Activated CD8-positive, alpha-beta memory T cell treated with anti-CD3 and anti-CD28 coated beads for 1 hour (primary cell): Measurements from ENCODE around the gene GHRHR.

Experiments
- DNase-seq, 2 donors: peaks; one replicate each; pipeline ENCODE4 v3.0.0-alpha.2; 2020; ENCODE audit warnings: low read depth in 1 of 2; ENCODE audit errors: extremely low read depth in 1 of 2

The GHRHR gene

GRCh38 chr7:30927559-30927958, 36.2 kb upstream of the GHRHR start:
- no peak for DNase-seq

DNA sequence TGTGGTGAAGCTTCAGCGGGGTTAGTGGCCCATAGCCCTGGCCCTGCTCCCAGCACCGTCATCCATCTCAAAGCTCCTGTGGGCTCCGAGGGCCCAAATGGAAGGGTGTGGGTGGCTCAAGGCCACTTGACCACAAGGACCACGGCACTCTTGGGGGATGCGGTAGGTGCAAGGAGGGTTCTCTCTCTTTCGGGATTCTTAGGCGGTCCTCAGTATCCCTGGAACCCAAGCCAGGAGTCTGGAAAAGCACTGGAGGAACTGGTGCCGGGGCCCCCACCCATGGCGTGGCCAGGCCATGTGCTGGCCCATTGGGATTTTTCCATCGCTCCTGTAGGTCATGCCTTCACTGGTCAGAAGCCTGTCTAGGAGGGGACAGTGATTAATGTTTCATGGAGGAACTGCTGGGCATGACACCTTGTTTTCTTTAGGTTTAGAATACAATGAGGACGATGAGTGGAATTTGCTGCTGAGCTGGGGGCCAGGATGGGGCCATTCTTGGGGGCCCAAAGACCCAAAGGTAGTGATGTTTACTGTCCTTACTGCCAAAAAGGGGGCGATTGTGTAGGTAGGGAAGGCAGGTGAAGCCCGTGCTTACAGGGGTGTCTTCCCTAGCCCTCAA, 35.4 kb upstream of the GHRHR start:
- no peak for DNase-seq

GRCh38 chr7:30929686-30930085, 34.1 kb upstream of the GHRHR start:
- no peak for DNase-seq

- DNase-seq: no peak
Measured at GRCh38 chr7:30930621-30931020, 33.1 kb upstream of the GHRHR start.

DNA sequence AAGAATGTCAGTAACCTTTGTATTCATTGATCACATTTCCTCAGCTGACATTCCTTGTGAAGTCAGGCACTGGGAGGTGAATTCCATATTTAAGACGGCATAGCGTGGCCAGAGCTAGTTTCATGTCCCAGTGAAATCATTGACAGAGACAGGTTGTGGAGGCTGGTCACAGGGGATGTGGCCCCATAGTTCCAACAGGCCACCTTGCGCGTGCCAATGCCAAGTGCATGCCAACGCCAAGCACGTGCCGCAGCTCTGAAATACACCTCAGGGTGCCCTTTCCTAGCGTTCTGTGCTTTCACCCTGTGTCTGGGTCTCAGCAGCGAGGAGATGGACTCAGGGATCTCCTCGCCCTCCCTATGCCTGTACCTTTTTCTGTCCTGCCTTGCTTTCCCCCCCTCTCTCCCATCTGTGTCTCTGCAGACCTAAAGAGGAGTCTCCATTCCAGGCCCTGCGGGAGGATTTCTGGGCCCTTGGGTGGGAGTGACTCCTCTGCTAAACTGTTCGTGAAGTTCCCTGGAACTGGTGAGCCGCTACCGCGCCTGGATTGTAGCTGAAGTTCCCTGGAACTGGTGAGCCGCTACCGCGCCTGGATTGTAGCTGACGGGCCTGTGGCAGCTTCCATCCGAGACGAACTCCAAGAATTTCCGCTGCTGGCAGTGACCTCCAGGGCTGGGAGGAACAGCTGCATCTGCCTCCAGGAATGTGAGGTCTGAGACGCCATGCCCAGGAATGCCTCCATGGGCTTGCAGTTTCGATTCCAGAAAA, 32.4 kb upstream of the GHRHR start:
- DNase-seq: no peak

- no peak for DNase-seq
Measured at GRCh38 chr7:30931929-30932540, 31.7 kb upstream of the GHRHR start.

DNA sequence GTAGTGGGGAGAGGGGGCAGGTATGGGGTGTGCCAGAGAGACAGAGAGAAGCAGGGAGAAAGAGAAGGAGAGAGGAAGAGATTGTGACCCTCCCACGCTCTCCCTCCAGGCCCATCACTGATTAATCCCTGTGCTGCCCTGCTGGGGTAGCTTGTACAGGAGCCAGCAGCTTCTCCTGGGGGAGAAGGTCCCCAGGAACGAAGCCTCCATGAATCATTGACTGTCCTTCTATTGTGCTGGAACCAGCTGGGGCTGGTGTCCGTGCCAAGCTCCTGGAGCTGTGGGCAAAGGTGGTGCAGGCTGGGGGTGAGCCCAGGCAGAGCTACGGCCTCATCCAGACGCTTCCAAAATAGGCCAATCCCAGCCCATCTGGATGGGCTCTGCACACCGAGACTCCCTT, 31.2 kb upstream of the GHRHR start:
- no peak for DNase-seq

DNA sequence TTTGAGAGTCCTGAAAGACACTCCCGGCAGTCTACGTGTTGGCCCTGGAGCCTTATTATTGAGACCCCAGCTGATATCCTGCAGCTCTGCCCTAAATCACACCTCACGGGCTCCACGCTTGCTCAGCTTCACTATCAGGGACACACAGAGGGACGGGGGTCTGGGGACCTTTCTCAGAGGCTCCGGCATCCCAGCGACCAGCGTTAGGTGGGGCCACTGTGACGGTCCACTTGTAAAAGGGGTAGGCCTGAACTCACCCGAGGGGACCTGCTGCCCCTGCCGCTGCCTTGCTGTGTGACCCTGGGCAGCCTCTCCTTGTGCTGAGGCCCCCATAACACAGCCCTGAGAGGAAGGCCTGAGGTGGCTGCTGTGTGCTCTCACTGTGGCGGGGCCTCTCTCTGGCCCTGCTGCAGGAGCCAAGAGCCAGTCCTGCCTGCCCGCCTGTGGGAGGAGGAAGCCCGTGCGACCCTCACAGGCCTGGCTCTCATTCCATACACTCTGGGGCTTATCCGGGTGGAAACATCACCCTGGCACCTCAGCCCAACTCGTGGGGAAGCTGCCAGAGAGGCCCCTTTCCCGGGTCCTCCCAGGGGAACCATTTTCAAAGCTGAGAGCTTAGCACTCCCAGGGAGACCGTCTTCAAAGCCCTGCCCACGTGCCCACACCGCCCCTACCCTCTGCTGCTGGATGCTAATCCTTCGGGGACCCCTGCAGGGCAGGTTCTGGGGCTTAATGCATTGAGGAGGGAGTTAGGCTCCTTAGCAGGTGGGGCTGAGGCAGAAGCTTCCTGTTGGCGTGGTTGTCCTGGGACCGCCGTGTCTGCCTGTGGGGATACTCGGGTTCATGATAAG, 30.4 kb upstream of the GHRHR start:
- DNase-seq: no peak

DNA sequence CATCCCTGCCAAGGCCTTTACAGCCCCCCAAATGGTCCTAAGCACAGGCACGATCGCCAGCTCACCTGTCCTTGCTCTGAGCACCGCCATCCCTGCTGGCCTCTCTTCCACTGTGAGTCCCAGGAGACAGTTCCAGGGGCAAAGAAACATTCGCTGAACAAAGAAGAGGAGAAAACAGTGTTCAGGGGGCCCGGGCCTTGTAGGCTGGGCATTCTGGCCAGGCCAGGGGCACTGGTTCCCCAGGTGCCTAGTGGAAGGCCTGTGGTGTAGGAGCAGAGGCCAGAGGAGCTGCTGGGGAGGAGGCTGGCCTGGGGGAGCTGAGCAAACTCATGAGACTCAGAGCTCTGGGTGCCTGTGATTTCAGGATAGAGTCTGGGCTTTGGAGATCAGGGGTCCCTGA, 29.5 kb upstream of the GHRHR start:
- DNase-seq: no peak

GRCh38 chr7:30934732-30935568, 28.8 kb upstream of the GHRHR start:
- DNase-seq: no peak

GRCh38 chr7:30935569-30935877, 28.2 kb upstream of the GHRHR start:
- DNase-seq: no peak

- DNase-seq: no peak
Measured at GRCh38 chr7:30936650-30937245, 27.0 kb upstream of the GHRHR start.

DNA sequence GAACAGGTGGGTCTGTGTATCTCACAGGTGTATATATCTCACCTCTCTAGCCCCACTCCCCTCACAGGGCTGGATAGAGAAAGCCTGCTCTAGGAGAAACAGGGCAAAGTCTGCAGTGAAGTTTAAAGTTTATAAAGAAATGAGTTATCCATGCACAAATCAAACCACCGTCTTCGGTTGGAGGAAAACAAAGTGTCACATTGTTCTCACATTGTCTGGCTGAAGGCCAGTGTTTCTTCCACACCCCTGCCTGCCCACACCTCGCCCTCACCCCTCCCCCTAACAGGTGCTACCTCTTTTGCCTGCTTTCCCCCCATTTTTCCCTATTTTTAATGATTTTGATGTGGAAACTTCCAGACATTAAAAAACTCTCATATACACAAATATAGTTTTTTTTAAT, 26.3 kb upstream of the GHRHR start:
- DNase-seq: no peak

DNA sequence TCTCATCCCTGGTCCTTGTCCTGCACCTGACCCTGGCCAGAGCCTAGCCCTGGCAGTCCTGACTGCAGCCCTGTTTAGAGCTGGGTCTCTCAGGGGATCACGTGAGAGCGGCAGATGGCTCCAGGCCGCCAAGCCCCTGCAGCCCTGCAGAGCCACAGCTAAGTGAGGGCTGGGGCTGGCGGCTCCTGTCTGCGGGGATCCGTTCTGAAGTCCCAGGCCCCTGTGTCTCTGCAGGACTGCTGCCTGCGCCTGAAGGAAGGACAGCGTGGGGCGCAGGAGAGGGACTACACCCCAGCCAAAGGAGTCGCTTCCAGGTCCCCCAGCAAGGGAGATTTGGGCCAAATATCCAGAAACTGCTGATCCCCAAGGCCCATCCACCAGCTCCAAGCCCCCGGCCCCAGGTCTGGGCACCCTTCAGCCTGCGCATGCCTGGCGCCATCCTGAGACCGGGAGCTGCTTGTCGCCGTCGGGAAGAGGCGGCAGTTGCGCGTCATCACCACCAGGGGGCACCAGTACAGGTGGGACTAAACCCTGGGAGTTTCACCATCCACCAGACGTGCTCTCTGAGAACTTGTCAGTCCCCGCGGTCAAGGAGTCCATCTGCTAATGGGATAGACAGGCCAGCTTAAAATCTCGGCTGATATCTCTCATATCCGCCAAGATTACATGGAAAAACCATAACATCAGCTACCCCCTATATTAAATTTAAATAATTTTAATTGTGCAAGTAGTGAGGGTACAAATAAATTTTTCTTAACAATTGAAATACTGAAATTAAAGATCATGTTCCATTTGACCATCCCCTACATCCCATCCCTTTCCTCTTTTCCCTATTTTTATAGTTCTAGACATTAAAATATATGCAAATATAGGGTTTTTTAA, 25.1 kb upstream of the GHRHR start:
- DNase-seq: peak; percentile 7 to 29

DNA sequence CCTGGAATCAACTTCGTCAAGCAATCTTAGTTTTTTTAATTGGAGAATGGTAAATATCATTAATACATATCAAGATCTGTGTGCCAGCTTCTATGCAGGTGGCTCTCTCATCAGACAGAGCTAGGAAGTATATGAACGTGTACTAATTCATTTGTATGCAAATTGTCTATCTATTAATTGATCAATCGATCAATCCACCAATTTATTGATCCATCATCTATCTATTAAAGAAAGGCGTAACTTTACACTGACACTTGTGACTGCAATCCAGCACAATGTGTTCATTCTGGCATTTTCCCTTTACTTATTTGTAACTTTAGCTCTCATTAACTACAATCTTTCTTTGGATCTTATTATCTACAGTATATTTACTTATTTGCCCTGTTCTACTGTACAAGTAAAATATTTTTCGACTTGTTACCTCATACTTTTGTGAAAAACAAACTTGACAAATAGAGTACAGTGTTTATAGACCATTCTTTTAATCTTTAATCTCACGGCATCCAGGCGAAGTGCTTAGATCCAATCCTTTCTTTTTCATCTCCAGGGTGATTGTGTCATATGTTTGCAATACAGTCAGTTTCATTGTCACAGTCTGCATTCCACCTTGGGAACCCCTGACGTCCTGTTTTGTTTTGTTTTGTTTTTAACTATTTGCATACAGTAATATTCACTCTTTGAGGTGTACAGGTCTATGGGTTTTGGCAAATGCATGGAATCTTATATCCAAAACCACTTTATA, 22.0 kb upstream of the GHRHR start:
- no peak for DNase-seq

GRCh38 chr7:30950197-30950596, 13.6 kb upstream of the GHRHR start:
- no peak for DNase-seq

GRCh38 chr7:30954914-30955313, 8.8 kb upstream of the GHRHR start:
- DNase-seq: no peak

DNA sequence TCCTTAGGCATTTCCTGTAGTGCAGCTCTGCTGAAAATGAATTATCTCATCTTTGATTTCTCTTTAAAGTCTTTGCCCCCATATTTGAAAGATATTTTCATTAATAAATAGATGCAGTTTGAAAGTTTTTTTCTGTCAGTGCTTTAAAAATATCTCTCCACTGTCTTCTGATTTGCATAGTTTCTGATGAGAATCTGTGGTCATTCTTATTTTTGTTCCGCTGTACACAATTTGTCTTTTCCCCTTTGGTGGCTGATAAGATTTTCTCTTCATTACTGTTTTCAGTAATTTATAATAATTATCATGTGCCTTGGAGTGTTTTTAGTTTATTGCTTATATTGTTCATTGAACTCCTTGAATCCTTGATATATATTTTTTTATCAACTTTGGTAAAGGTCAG, 7.0 kb upstream of the GHRHR start:
- no peak for DNase-seq

GRCh38 chr7:30965372-30965771, 1.6 kb downstream of the GHRHR start:
- DNase-seq: no peak
